HEK293 (cell line): ENCODE results near the gene DLG2.

Source experiments
- CTCF ChIA-PET: fragments of 350-600 bp; formaldehyde crosslinking; extraction: SDS; loops from one replicate; lab custom pipeline; 2021; ENCODE audit warnings: antibody characterized with exemption; lab: Yijun Ruan, JAX
- POLR2A ChIA-PET: fragments of 300-600 bp; formaldehyde crosslinking; extraction: SDS; loops from one replicate; lab custom pipeline; 2020; ENCODE audit warnings: antibody characterized with exemption, inconsistent platforms; lab: Yijun Ruan, JAX
- H3K27ac ChIP-seq: fragments of 200-500 bp; sonication (Bioruptor generic); 2 replicates; pipeline ENCODE4 v1.5.1; 2014; ENCODE audit warnings: low read depth, low read length, control low read depth, inconsistent platforms; ENCODE audit errors: extremely low read depth
- H3K36me3 ChIP-seq, 2 experiments: fragments of 200-500 bp in 1 of 2; sonication (Bioruptor generic) in 1 of 2; 1 replicate in 1 of 2; 2 replicates in 1 of 2; pipeline ENCODE4 v1.5.1; 2014 to 2017; ENCODE audit warnings: inconsistent platforms in 2 of 2, low read length in 2 of 2; ENCODE audit not compliant: control insufficient read depth in 2 of 2, insufficient read depth in 1 of 2
- H3K4me1 ChIP-seq: fragments of 200-500 bp; sonication (Bioruptor generic); 2 replicates; pipeline ENCODE4 v1.5.1; 2014; ENCODE audit warnings: mild to moderate bottlenecking, low read length, inconsistent platforms; ENCODE audit not compliant: control insufficient read depth, insufficient read depth
- H3K4me3 ChIP-seq: 2 replicates; pipeline ENCODE4 v1.5.1; 2011; ENCODE audit warnings: low read depth, mild to moderate bottlenecking, control low read depth, low read length, moderate library complexity
- H3K9me3 ChIP-seq: fragments of 200-500 bp; sonication (Bioruptor generic); 2 replicates; pipeline ENCODE4 v1.5.1; 2014; ENCODE audit warnings: low read depth, low read length, inconsistent platforms; ENCODE audit not compliant: control insufficient read depth, insufficient read depth
- AEBP2 ChIP-seq: fragments of 450-650 bp; formaldehyde crosslinking; IDR thresholded peaks from 2 replicates; pipeline ENCODE4 v1.5.1; 2016; ENCODE audit warnings: missing biosample characterization, missing genetic modification characterization, borderline replicate concordance
- SP3 ChIP-seq: fragments of 450-650 bp; formaldehyde crosslinking; IDR thresholded peaks from 2 replicates; pipeline ENCODE4 v1.5.1; 2016; ENCODE audit warnings: missing biosample characterization, missing genetic modification characterization
- ZBTB7A ChIP-seq: fragments of 450-650 bp; formaldehyde crosslinking; IDR thresholded peaks from 2 replicates; pipeline ENCODE4 v1.5.1; 2016; ENCODE audit warnings: low read depth, missing biosample characterization, missing genetic modification characterization
- ZBTB8A ChIP-seq: fragments of 450-650 bp; formaldehyde crosslinking; IDR thresholded peaks from 2 replicates; pipeline ENCODE4 v1.5.1; 2016; ENCODE audit warnings: missing biosample characterization, missing genetic modification characterization
- ZNF174 ChIP-seq: fragments of 450-650 bp; formaldehyde crosslinking; IDR thresholded peaks from 2 replicates; pipeline ENCODE4 v1.5.0; 2017; ENCODE audit warnings: missing biosample characterization, mild to moderate bottlenecking, missing genetic modification characterization
- ZNF18 ChIP-seq: fragments of 450-650 bp; formaldehyde crosslinking; IDR thresholded peaks from 2 replicates; pipeline ENCODE4 v1.5.1; 2016; ENCODE audit warnings: missing biosample characterization, missing genetic modification characterization
- ZNF211 ChIP-seq: fragments of 450-650 bp; formaldehyde crosslinking; IDR thresholded peaks from 2 replicates; pipeline ENCODE4 v1.5.1; 2016; ENCODE audit warnings: low read depth, missing biosample characterization, missing genetic modification characterization
- ZNF23 ChIP-seq: fragments of 450-650 bp; formaldehyde crosslinking; IDR thresholded peaks from 2 replicates; pipeline ENCODE4 v1.5.1; 2016; ENCODE audit warnings: missing biosample characterization, missing genetic modification characterization, borderline replicate concordance
- ZNF239 ChIP-seq: fragments of 450-650 bp; formaldehyde crosslinking; IDR thresholded peaks from 2 replicates; pipeline ENCODE4 v1.5.1; 2016; ENCODE audit warnings: missing biosample characterization, missing genetic modification characterization
- ZNF292 ChIP-seq: fragments of 450-650 bp; formaldehyde crosslinking; IDR thresholded peaks from 2 replicates; pipeline ENCODE4 v1.5.1; 2016; ENCODE audit warnings: low read depth, missing biosample characterization, missing genetic modification characterization, borderline replicate concordance
- ZNF335 ChIP-seq: fragments of 450-650 bp; formaldehyde crosslinking; conservative IDR thresholded peaks from 2 replicates; pipeline ENCODE4 v1.5.1; 2016; ENCODE audit warnings: missing biosample characterization, missing genetic modification characterization
- ZNF518A ChIP-seq: fragments of 450-650 bp; formaldehyde crosslinking; conservative IDR thresholded peaks from 2 replicates; pipeline ENCODE4 v1.5.1; 2016; ENCODE audit warnings: low read depth, missing biosample characterization, missing genetic modification characterization
- ZNF521 ChIP-seq: fragments of 450-650 bp; formaldehyde crosslinking; IDR thresholded peaks from 2 replicates; pipeline ENCODE4 v1.5.1; 2017; ENCODE audit warnings: missing biosample characterization, mild to moderate bottlenecking, missing genetic modification characterization
- ZNF529 ChIP-seq: fragments of 450-650 bp; formaldehyde crosslinking; IDR thresholded peaks from 2 replicates; pipeline ENCODE4 v1.5.1; 2017; ENCODE audit warnings: missing genetic modification characterization, missing biosample characterization; ENCODE audit not compliant: insufficient replicate concordance
- ZNF548 ChIP-seq: fragments of 450-650 bp; formaldehyde crosslinking; IDR thresholded peaks from 2 replicates; pipeline ENCODE4 v1.5.1; 2016; ENCODE audit warnings: missing biosample characterization, missing genetic modification characterization
- ZNF561 ChIP-seq: fragments of 450-650 bp; IDR thresholded peaks from 2 replicates; pipeline ENCODE4 v1.5.1; 2018; ENCODE audit warnings: missing biosample characterization, missing genetic modification characterization, borderline replicate concordance
- ZNF580 ChIP-seq: fragments of 450-650 bp; formaldehyde crosslinking; IDR thresholded peaks from 2 replicates; pipeline ENCODE4 v1.5.1; 2016; ENCODE audit warnings: missing biosample characterization, missing genetic modification characterization
- ZNF610 ChIP-seq: fragments of 450-650 bp; formaldehyde crosslinking; IDR thresholded peaks from 2 replicates; pipeline ENCODE4 v1.5.1; 2016; ENCODE audit warnings: missing biosample characterization, missing genetic modification characterization, borderline replicate concordance
- ZNF639 ChIP-seq: fragments of 450-650 bp; formaldehyde crosslinking; IDR thresholded peaks from 2 replicates; pipeline ENCODE4 v1.5.1; 2016; ENCODE audit warnings: missing biosample characterization, missing genetic modification characterization
- ZNF707 ChIP-seq: fragments of 450-650 bp; formaldehyde crosslinking; IDR thresholded peaks from 2 replicates; pipeline ENCODE4 v1.5.1; 2016; ENCODE audit warnings: missing biosample characterization, missing genetic modification characterization
- ZXDB ChIP-seq: fragments of 450-650 bp; formaldehyde crosslinking; IDR thresholded peaks from 2 replicates; pipeline ENCODE4 v1.5.1; 2016; ENCODE audit warnings: missing biosample characterization, missing genetic modification characterization

DLG2 gene

GRCh38 chr11:84236436-84236835, 1390.7 kb downstream of the DLG2 start:
- no peaks in the 10 kb centered on the region for H3K4me1 ChIP-seq
- TF ChIP-seq ZNF548 (tag by site-specific recombination) (no peak), ZBTB7A (tag by site-specific recombination) (no peak), ZNF529 (no peak), ZNF211 (tag by site-specific recombination) (no peak), ZNF580 (tag by site-specific recombination) (no peak), ZNF521 (tag by site-specific recombination) (no peak), ZXDB (tag by site-specific recombination) (no peak), ZNF707 (tag by site-specific recombination) (no peak)
- CTCF ChIA-PET: no interaction called here
- no peak overlapping the region for H3K4me3 ChIP-seq
- H3K9me3 ChIP-seq: no peaks in the 10 kb centered on the region
- H3K36me3 ChIP-seq: no peaks in the 10 kb centered on the region
- POLR2A ChIA-PET: no interaction called here
- no peak overlapping the region for H3K27ac ChIP-seq

GRCh38 chr11:84234462-84235202, 1392.5 kb downstream of the DLG2 start:
- TF ChIP-seq SP3 (no peak), ZNF174 (no peak), ZNF18 (no peak), ZBTB8A (no peak), ZNF518A (no peak), ZNF239 (tag by site-specific recombination) (no peak), ZNF610 (tag by site-specific recombination) (no peak), ZXDB (tag by site-specific recombination) (no peak), AEBP2 (tag by site-specific recombination) (no peak), ZNF292 (tag by site-specific recombination) (no peak), ZNF639 (tag by site-specific recombination) (no peak), ZNF23 (tag by site-specific recombination) (no peak), ZNF561 (no peak), ZNF335 (tag by site-specific recombination) (no peak), ZNF580 (tag by site-specific recombination) (no peak)
- ChIA-PET CTCF (interaction anchor here (0.5 kb wide), 1 partner anchor 427 kb away, joined by 3 read pairs; no protein-coding TSS in a partner anchor), POLR2A (no interaction called here)
- Histone ChIP-seq H3K27ac (no peak overlapping the region), H3K4me3 (no peak overlapping the region), H3K36me3 (no peaks in the 10 kb centered on the region), H3K9me3 (no peaks in the 10 kb centered on the region), H3K4me1 (no peaks in the 10 kb centered on the region)
